ENCODE data around the gene ASXL1. TPM values are rescaled to one million over a fixed set of nuclear protein-coding genes. Genes with fewer than 3 reads are reported as not detected.

Gene ASXL1
- total and polyA plus RNA-seq, 9 donors = 31.6 to 85.1 (median 67.9) TPM

DNA sequence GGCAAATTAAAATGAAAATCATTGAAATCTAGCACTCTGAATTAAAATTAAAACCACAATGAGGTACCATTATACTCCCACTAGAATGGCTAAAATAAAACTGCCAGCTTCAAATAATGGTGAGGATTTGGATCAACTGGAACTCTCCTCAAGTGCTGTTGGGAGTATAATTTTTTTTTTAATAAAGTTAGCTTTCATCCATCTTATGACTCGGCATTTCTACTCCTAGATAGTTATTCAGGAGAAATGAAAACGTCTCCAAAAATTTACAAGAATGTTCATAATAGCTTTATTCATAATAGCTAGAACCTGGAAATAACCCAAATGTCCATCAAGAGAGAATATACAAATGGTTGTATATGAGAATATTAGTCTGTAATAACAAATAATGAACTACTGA, 63.2 kb downstream of the ASXL1 start:
- H3K36me3 ChIP-seq = no peaks in the 10 kb centered on the region
- intact Hi-C loops (cut with DNase I) = no loop called here
- no peak overlapping the region for H3K4me3 ChIP-seq
- DNase-seq = no peak
- WGBS, 3 donors = 30 to 44% (median 31%) methylated on average over 2 of the region's 2 CpGs
- no peaks in the 10 kb centered on the region for H3K4me1 ChIP-seq (ENCODE audit: insufficient read depth)
- H3K9me3 ChIP-seq = no peaks in the 10 kb centered on the region
- TF ChIP-seq EP300 (IDR thresholded peaks at IDR 0.05) (no peak), POLR2A (IDR thresholded peaks at IDR 0.05) (no peak)
- TF ChIP-seq, protein P1, sequence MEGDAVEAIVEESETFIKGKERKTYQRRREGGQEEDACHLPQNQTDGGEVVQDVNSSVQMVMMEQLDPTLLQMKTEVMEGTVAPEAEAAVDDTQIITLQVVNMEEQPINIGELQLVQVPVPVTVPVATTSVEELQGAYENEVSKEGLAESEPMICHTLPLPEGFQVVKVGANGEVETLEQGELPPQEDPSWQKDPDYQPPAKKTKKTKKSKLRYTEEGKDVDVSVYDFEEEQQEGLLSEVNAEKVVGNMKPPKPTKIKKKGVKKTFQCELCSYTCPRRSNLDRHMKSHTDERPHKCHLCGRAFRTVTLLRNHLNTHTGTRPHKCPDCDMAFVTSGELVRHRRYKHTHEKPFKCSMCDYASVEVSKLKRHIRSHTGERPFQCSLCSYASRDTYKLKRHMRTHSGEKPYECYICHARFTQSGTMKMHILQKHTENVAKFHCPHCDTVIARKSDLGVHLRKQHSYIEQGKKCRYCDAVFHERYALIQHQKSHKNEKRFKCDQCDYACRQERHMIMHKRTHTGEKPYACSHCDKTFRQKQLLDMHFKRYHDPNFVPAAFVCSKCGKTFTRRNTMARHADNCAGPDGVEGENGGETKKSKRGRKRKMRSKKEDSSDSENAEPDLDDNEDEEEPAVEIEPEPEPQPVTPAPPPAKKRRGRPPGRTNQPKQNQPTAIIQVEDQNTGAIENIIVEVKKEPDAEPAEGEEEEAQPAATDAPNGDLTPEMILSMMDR (IDR thresholded peaks at IDR 0.05) = no peak
- no peaks in the 10 kb centered on the region for H3K27me3 ChIP-seq
- H3K27ac ChIP-seq = no peak overlapping the region

DNA sequence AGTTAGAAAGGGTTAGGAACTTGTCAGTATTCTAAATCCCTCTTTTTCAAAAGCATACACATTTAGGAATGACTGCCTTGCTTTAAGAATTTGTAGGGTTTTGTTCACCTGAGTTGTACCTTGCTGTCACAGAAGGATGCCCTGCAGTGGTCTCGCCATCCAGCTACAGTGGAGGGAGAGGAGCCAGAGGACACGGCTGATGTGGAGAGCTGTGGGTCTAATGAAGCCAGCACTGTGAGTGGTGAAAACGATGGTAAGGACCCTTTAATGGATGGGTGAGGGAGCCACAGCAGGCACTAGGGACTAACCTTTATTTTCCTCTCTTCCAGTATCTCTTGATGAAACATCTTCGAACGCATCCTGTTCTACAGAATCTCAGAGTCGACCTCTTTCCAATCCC, 69.9 kb downstream of the ASXL1 start:
- Histone ChIP-seq H3K4me3 (no peak overlapping the region), H3K4me1 (ENCODE audit: insufficient read depth) (no peaks in the 10 kb centered on the region), H3K36me3 (no peaks in the 10 kb centered on the region), H3K9me3 (no peaks in the 10 kb centered on the region), H3K27me3 (no peaks in the 10 kb centered on the region), H3K27ac (no peak overlapping the region)
- DNase-seq = no peak
- TF ChIP-seq EP300 (IDR thresholded peaks at IDR 0.05) = no peak
- TF ChIP-seq, protein P1 (IDR thresholded peaks at IDR 0.05) = no peak
- no peak for TF ChIP-seq POLR2A (IDR thresholded peaks at IDR 0.05)
- 90 to 92% (median 91%) methylated on average over 6 of the region's 6 CpGs for WGBS, 3 donors
- intact Hi-C loops (cut with DNase I) = no loop called here

DNA sequence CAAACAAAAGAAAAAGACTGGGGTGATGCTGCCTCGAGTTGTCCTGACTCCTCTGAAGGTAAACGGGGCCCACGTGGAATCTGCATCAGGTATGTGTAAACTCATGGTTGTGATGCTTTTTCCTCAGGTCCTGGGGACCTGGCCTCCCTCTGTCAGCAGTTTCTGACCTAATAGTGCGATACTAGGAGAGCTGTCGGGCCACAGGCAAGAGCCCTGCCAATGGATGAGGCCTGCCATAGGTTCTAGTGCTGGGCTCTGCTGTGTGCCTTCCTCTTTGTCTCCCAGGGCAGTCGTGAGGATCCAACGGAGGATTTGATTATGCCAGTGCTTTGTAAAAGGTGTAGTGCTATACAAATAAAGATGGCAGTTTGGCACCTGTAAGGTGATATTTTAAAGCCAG, 71.2 kb downstream of the ASXL1 start:
- intact Hi-C loops (cut with DNase I) = no loop called here
- whole genome bisulfite sequencing, 3 donors = 83 to 92% (median 88%) methylated on average over 7 of the region's 7 CpGs
- DNase-seq = no peak
- Histone ChIP-seq H3K27ac (no peak overlapping the region), H3K4me3 (no peak overlapping the region), H3K4me1 (ENCODE audit: insufficient read depth) (no peaks in the 10 kb centered on the region), H3K36me3 (no peaks in the 10 kb centered on the region), H3K27me3 (no peaks in the 10 kb centered on the region), H3K9me3 (no peaks in the 10 kb centered on the region)
- TF ChIP-seq, protein P1 (IDR thresholded peaks at IDR 0.05) = no peak
- TF ChIP-seq POLR2A (IDR thresholded peaks at IDR 0.05) = no peak
- TF ChIP-seq EP300 (IDR thresholded peaks at IDR 0.05) = no peak

DNA sequence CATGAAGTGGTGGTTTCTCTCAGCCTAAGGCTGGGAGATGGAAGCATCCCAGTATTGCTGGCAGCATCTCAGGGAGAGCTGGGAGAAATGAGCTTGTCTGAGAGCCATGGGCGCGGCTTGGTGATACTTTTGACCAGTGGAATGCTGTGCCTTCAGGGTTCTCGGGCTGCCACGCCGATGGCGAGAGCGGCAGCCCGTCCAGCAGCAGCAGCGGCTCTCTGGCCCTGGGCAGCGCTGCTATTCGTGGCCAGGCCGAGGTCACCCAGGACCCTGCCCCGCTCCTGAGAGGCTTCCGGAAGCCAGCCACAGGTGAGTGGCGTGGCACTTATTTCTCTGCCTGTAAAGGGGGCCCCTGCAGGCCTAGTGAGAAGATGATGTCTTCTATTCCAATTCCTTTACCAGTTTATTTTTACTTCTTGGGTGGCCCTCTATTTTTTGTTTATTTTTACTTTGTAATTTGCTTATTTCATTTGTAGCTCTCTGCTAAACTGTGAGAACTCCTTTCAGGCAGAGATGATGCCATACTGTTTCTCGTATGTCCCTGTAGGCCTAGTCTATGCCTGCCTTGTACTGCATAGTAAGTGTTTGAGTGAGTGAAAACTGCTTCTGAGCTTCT, 71.7 kb downstream of the ASXL1 start:
- H3K27me3 ChIP-seq = no peaks in the 10 kb centered on the region
- no peaks in the 10 kb centered on the region for H3K36me3 ChIP-seq
- H3K4me3 ChIP-seq = no peak overlapping the region
- DNase-seq = no peak
- H3K27ac ChIP-seq = no peak overlapping the region
- WGBS, 3 donors = 89 to 93% (median 93%) methylated on average over 16 of the region's 16 CpGs
- intact Hi-C loops (cut with DNase I) = no loop called here
- TF ChIP-seq, protein P1 (IDR thresholded peaks at IDR 0.05) = no peak
- no peaks in the 10 kb centered on the region for H3K9me3 ChIP-seq
- no peaks in the 10 kb centered on the region for H3K4me1 ChIP-seq (ENCODE audit: insufficient read depth)

Measured in ovary (tissue), 9 donors.